Measurements from ENCODE around the gene SERPINB2. TPM values are rescaled to one million over a fixed set of nuclear protein-coding genes. Genes with fewer than 3 reads are reported as not detected.

The SERPINB2 gene
- total RNA-seq, 4 donors from 2014 or later: 88.7 to 111 (median 89.8) TPM

GRCh38 chr18:63895190-63895589 lies 7.7 kb downstream of the SERPINB2 start:
- WGBS, 2 donors: 62 to 65% methylated on average over 6 of the region's 6 CpGs
- TF ChIP-seq CTCF (IDR thresholded peaks at IDR 0.05) (no peak), POLR2A (IDR thresholded peaks at IDR 0.05) (no peak)
- no peak overlapping the region for H3K4me3 ChIP-seq (ENCODE audit: low read depth, poor library complexity, severe bottlenecking)
- no peak for DNase-seq (ENCODE audit: low spot score in 2 of 2)
- intact Hi-C loops (cut with DNase I; ENCODE audit: low total_unique reads): no loop called here

- DNase-seq (ENCODE audit: low spot score in 2 of 2): no peak
- intact Hi-C loops (cut with DNase I; ENCODE audit: low total_unique reads): no loop called here
- no peak overlapping the region for H3K4me3 ChIP-seq (ENCODE audit: low read depth, poor library complexity, severe bottlenecking)
- no peak for TF ChIP-seq POLR2A (IDR thresholded peaks at IDR 0.05)
- TF ChIP-seq CTCF (IDR thresholded peaks at IDR 0.05): no peak
- WGBS, 2 donors: 69 to 74% methylated on average over 4 of the region's 4 CpGs
These were observed 9.6 kb downstream of the SERPINB2 start for GRCh38 chr18:63897072-63897471.

- H3K4me3 ChIP-seq (ENCODE audit: low read depth, poor library complexity, severe bottlenecking): no peak overlapping the region
- TF ChIP-seq CTCF (IDR thresholded peaks at IDR 0.05) (no peak), POLR2A (IDR thresholded peaks at IDR 0.05) (no peak)
- no peak for DNase-seq (ENCODE audit: low spot score in 2 of 2)
- intact Hi-C loops (cut with DNase I; ENCODE audit: low total_unique reads): no loop called here
These were observed 11.7 kb downstream of the SERPINB2 start for GRCh38 chr18:63899206-63899605.

- DNase-seq (ENCODE audit: low spot score in 2 of 2): no peak
- WGBS, 2 donors: 90 to 96% methylated on average over 1 of the region's 1 CpG
- intact Hi-C loops (cut with DNase I; ENCODE audit: low total_unique reads): no loop called here
- no peak overlapping the region for H3K4me3 ChIP-seq (ENCODE audit: low read depth, poor library complexity, severe bottlenecking)
- TF ChIP-seq POLR2A (IDR thresholded peaks at IDR 0.05) (no peak), CTCF (IDR thresholded peaks at IDR 0.05) (no peak)
These were observed 16.5 kb downstream of the SERPINB2 start for GRCh38 chr18:63903851-63904570.

GRCh38 chr18:63904694-63905093 lies 17.2 kb downstream of the SERPINB2 start:
- H3K4me3 ChIP-seq (ENCODE audit: low read depth, poor library complexity, severe bottlenecking): no peak overlapping the region
- no peak for DNase-seq (ENCODE audit: low spot score in 2 of 2)
- 40 to 41% methylated on average over 1 of the region's 1 CpG for WGBS, 2 donors
- TF ChIP-seq CTCF (IDR thresholded peaks at IDR 0.05) (no peak), POLR2A (IDR thresholded peaks at IDR 0.05) (no peak)
- intact Hi-C loops (cut with DNase I; ENCODE audit: low total_unique reads): no loop called here

GRCh38 chr18:63905361-63905760 lies 17.9 kb downstream of the SERPINB2 start:
- intact Hi-C loops (cut with DNase I; ENCODE audit: low total_unique reads): no loop called here
- no peak for TF ChIP-seq POLR2A (IDR thresholded peaks at IDR 0.05)
- TF ChIP-seq CTCF (IDR thresholded peaks at IDR 0.05): no peak
- DNase-seq (ENCODE audit: low spot score in 2 of 2): no peak
- H3K4me3 ChIP-seq (ENCODE audit: low read depth, poor library complexity, severe bottlenecking): no peak overlapping the region
- 80 to 86% methylated on average over 2 of the region's 2 CpGs for WGBS, 2 donors

Measured in lower leg skin (tissue), 4 donors.